HG03565 (cell line): ENCODE measurements around the gene ACTL8.
"Not testable (repeated sequence)": the region's sequence is repeated elsewhere in the genome, so short reads cannot be mapped to it uniquely, and the experiment has no call there.

Experiments used
- ATAC-seq: cut with Tn5 transposase; IDR thresholded peaks from one replicate; pipeline ENCODE4 v1.9.1; 2021; ENCODE audit warnings: mild to moderate bottlenecking, moderate library complexity; ENCODE audit not compliant: unreplicated experiment

Gene ACTL8

DNA sequence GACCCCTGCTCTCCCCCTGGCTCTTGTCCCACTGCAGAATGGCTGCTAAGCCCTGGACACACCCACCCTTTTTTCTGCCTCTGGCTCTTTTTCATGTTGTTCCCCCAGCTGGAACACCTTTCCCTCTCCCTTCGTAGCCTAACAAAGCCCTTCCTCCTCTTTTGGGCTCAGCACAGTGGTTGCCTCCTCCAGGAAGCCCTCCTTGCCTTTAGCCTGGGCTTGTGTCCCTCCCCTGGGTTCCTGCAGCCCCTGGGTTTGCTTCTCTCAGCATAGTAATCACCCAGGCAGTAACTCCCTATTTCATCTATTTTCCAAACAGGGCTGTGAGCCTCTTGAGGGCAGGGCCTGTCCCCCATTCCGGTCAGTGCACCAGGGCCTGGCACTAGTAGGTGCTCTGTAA lies 19.8 kb upstream of the ACTL8 start:
- no peak for ATAC-seq

DNA sequence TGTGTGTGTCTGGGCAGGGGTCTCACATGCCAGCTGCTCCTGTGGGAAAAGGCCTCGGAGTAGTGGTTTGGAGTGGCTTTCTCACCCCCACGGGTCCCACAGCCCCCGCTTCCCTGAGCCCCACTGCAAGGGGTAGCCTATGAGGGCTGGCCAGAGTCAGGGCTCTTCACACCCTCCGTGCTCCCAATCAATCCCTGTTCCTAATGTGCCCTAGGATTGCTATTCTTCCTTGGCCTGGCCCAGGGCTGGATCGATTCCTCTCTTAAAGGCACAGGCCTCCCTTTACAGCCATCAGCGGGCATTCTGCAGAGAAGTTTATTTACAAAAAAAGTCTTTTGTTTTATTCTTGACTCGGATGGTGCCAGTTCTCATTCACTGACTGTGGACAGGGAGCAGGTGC lies 19.3 kb upstream of the ACTL8 start:
- ATAC-seq, result no peak

DNA sequence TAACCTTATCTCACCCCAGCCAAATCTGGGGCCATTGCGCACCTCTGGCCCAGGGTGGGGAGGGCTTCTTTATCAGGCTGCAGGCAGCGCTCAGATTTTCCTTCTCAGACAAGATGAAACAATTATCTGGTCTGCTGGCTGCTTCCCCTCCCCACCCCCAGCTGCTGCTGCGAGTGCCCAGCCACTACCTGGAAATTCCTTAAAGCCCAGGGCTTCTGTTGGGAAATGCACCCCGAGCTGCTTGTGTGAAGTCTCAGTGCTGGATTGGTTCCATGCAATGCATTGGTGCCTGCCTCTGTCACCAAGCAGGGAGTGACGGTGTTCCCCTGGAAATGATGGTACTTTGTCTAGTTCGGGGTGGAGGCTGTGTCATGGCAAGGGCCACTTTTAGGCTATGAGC lies 18.5 kb upstream of the ACTL8 start:
- no peak for ATAC-seq

DNA sequence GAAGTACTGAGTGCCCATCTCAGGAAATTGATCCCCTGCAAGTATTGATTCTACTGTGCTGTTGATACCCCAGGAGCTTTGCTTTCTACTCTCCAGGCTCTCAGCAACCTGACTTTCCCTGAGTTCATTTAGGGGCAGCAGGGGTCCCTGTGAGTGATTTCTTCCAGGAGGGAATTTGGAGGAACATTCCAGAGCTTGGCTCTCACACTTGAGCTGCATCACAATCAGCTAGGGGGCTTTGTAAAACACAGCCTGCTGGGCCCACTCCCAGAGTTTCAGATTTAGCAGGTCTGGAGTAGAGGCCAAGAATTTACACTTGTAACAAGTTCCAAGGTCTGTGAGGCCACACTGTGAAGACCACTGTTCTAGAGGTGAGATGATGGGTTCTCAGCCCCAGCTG lies 16.1 kb upstream of the ACTL8 start:
- no peak for ATAC-seq

DNA sequence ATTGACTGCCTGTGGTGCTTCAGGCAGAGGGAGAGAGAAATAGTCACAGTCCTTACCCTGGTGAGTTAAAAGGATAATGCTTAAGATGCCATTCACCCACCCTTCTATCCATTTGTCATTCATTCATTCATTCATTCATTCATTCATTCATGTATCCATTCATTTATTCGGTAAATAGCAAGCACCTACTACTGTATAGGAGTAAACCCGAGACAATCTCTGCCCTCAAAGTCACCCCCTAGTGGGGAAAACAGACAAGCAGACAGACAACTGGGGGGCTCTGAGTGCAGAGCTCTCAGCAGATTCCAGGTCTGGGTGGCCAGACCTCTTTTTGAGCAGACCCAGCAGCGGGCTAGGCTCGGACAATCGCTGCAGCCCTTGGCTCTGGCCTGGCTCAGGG lies 14.1 kb upstream of the ACTL8 start:
- ATAC-seq, result no peak

DNA sequence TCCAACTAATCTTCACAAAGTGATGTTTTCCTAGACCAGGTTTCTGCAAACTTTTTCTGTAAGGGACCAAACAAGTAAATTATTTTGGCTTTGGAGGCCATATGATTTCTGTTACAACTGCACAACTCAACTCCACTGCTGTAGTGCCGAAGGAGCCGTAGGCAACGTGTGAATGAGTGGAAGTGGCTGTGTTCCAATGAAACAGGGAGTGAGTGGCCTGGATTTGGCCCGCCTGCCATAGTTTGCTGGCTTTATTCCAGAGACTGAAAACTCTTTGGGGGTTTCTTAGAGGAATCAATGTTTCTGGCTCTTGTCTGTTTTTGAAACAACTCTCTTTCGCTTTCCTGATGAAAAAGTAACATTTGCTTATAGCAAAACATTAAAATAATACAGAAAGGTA lies 12.6 kb upstream of the ACTL8 start:
- ATAC-seq, result no peak

DNA sequence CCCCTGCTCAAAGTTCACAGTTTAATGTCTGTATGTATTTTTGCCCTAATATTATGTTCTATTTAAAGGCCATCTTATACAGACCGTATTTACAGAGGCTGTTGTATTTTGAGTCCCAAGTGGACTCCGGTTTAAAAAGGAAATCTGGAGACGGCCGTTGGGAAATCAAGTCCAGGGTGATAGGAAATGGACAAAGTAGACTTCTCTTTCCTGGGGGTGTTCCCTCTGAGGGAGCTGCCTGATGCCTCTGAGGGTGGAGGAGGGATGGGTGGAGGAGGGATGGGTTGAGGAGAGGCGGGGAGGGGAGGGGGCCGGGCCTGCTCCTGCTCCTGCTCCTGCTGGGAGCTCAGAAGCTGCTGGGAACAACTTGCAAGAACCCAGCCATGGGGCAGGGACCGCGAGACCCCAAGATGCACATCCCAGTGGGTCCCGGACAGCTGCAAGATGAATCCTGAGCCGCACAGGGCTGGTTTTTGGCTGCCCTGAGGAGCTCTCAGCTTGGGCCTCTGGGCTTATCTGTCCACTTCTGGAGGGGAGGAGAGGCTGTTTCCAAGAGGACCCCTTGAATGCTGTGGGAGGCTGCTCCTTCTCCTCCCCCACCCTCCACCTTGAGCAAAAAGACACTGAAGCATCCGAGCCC lies 12.0 kb upstream of the ACTL8 start:
- ATAC-seq, result no peak

DNA sequence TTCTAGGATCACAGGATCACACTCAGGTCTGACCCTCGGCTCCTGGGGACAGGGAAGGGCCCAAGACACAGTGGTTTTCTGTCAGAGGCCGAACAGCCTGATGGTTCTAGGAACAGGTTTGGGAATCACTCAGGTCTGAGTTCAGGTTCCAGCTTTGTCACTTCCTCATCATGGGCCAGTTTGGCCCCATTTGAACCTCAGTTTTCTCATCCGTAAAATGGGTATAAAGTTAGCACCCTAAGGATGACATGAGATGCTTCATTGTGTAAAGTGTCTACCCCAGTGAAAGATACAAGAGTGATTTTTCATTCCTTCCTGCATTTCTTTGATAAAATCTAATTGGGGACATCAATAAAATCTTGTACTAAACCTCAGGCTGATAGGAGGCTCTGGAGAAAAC lies 11.2 kb upstream of the ACTL8 start:
- ATAC-seq, result no peak

DNA sequence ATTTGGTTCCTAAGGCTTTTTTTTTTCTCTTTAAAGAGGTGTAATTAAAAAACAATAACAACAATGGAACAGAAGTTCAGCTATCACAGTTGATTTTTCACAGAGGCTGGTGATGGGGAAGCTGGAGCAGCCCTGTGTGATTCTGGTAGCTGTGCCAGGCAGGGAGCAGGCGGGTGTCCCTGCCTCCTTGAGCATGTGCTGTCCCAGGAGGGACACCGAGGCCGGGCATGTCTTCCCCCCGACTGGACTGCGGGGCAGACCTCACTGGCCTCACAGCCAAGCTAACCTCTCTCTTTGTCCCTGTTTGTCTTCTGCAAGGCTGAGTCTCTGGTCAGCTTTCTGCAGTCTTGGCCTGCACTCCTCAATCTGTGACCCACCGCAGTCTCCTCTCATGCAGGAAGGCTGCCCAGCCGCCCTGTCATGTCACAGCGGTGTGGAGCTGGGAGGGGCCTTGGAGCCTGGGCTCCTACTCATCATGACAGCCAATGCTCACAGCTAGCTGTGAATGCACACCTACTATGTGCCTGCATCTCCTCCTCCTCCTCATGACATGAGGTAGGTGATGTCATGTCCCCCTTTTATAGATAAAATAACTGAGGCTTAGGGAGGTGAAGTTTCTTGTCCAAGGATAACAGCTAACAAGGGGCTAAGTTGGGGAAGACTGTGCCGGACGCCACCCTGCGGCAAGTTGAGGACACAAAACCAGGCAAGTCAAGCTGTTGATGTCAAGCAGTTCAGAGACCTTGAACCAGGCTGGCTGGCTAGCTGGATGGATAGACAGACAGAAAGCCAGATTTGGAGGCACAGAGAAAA lies 10.3 kb upstream of the ACTL8 start:
- ATAC-seq, result no peak

DNA sequence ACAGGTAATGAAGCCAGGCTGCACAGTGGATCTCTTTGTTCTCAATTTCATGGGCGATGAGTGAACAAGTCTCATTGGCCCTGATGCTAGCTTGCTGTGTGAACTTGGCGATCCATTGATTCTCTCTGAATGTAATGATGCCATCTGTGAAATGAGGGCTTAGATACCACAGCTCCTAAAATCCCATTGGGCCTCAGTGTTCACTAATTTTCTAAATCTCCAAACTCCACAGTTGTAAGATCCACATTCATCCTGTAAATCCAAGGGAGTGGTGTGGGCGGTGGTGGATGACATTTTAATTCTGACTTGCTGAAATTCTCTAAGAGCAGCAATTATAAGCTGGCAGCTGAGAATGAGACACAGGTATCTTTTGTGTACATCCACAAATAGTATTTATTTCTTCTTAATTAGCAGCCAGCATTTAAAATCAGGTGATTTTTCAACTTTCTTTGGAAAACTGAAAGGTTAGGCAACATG lies 9.6 kb upstream of the ACTL8 start:
- ATAC-seq, result no peak

DNA sequence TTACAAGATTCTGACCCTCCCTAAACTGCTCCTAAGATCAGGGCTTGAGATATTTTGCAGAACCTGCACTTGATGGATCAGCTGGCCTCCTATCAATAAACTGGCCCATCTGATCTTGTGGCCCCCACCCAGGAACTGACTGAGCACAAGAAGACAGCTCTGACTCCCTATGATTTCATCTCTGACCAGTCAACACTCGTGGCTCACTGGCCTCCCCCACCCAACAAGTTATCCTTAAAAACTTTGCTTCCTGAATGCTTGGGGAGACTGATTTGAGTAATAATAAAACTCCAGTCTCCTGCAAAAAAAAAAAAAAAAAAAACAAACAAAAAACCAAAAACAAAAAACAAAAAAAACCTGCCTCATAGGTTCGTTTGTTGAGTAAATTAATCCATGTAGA lies 8.9 kb upstream of the ACTL8 start:
- not testable (repeated sequence) for ATAC-seq

DNA sequence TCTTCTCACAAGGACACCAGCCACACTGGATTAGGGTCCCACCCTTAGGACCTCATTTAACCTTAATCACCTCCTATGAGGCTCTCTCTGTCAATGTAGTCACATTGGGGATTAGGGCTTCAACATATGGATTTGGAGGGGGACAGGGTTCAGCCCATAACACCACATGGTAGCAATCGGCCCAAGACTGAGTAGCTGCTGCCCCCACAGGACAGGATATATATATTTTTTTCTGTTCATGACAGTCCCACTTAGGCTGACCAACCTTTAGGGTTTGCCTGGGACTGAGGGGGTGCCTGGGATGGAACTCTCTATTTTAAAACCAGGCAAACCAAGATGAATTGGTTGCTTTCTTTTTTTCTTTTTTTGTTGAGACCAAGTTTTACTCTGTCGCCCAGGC lies 8.2 kb upstream of the ACTL8 start:
- no peak for ATAC-seq

DNA sequence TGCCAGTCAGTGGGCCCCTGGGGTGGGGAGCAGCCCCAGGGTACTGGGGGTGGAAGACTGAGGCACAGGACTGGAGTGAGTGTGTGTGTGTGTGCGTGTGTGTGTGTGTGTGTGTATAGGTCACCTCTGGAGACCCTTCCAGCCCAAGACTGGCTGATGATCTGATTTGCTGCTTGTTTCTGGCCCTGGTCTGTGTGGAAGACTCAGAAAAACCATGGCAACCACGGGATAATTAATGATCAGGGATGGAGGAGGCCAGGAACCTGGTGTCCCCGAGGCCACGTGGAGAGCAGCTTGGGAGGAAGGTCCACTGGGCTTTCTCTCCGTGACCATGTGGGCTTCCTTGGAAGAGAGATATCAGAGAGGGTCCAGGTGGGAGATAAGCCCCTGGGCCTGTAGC lies 4.8 kb upstream of the ACTL8 start:
- no peak for ATAC-seq

DNA sequence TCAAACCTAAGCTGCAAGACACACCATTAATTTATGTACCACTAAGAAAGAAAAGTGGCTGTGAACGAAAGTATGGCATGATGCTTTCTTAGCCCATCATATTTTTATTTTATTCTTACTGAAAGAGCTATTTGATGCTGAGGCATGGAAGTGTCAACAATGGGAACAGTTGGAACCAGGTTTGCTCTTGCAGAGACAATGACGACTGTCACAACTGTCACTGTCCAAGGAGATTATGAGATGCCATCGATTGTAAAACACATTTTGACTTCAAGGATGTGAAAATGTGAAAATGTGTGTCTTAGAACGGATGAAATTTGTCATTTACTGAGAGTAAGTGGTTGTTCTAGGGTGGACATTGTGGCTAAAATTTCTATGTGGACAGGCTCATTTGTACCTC lies 2.8 kb upstream of the ACTL8 start:
- ATAC-seq, result no peak

DNA sequence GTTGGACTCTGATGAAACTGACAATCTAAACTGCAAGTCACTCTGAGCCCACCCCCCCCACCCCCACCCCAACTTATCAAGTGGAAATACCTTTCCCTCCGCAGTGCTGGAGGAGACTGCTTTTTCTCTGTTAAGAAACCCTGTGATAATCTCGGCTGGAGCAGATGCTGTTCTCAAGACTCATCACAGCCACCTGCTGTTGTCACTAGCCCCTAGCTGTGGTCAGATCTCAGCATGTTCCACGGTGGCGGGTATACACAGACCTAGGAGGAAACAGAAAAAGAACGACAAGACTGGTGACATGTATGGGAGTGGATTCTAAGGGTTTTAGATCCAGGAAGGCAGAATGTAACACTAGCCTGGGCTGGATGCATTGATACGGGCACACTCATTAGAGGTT lies 2.3 kb downstream of the ACTL8 start:
- no peak for ATAC-seq

DNA sequence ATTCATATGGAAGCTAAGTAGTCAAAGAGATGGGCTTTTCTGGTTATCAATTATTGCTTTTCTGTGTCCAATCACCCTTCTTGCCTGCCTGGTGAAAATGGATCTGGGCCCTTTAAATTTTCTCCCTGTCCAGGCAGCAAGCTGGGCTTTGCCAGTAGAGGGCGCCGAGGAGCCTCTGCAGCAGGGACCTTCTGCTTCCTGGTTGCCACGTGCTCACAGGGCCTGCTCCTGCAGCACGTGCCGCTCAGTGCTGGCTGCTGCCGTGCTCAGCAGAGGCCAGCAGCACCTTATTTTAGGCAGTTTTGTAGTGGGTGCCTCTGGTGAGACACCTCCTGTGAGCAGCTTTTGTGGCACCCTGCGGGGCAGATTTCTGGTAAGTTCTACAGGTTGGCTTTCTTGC lies 4.0 kb downstream of the ACTL8 start:
- ATAC-seq, result no peak

DNA sequence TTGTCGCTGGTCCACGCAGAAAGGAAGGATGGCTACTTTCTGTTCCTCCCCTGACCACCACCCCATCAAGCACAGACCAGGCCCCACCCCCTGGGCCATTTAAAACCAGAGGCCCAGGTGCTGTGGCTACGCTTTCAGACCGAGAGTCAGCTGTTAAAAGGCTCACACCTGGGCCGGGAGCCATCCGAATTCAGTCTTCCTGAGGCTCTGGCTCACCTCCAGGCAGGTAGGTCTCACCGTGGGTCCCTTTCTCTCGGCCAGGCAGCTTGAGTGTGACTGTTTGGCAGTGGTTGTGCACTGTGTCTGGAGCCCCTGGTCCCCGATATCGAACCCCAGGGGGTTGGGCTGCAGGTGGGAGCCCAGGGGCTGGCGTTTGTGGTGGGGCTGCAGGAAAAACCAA lies 7.2 kb downstream of the ACTL8 start:
- no peak for ATAC-seq

DNA sequence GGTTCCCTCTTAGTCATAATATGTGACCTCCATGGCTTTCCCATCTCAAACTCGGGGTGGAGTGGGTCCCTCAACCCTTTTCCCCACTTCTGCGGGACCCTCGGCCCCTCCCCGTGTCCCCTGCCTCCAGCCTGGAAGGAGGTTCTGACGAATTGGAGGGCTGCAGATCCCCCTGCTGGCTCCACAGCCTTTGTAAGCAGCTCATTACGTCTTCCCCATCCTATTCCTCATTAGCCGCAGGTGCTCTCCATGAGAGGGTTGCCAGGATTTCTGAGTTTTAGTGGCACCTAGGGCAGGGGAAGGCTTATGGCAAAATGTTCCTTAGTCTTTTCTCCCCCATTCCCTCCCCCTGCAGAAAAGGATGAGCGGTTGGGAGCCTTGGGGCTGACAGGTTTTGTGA lies 8.3 kb downstream of the ACTL8 start:
- ATAC-seq, result no peak

DNA sequence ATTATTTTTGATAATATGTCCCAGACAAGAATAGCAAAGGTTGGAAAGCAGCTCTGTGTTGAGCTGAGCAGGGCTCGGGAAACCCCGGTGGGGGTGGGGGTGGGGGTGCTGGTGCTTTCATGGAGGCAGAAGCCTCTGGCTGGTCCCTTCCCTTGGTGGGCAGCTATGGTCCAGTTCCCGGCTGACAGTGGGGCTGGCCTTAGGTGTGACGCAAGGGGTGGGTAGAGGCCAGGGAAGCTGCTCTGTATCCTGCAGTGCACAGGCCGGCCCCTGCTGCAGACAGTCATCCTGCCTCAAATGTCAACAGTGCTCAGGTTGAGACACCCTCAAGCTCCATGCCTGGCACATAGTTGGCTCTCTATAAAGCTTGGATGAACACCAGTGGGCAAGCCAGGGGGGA lies 8.9 kb downstream of the ACTL8 start:
- ATAC-seq, result no peak

DNA sequence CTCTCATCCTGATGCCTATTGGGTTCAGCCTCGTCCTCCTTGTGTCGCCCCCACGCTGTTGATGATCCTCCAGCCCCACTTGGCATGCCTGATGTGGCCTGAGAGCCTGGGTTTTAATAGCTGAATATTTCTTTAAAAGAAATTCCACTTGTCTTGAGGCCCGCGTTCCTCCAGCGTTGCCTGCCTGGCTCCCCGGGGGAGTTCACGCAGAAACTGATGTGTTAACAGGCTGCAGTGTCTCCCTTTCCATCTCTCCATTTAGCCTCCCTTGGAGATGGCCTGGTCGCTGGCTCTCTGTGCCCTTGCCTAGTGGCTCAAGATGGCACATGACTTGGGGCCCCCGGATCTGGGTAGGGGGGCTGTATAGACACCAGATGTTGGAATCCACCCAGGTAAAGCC lies 9.5 kb downstream of the ACTL8 start:
- ATAC-seq, result no peak

DNA sequence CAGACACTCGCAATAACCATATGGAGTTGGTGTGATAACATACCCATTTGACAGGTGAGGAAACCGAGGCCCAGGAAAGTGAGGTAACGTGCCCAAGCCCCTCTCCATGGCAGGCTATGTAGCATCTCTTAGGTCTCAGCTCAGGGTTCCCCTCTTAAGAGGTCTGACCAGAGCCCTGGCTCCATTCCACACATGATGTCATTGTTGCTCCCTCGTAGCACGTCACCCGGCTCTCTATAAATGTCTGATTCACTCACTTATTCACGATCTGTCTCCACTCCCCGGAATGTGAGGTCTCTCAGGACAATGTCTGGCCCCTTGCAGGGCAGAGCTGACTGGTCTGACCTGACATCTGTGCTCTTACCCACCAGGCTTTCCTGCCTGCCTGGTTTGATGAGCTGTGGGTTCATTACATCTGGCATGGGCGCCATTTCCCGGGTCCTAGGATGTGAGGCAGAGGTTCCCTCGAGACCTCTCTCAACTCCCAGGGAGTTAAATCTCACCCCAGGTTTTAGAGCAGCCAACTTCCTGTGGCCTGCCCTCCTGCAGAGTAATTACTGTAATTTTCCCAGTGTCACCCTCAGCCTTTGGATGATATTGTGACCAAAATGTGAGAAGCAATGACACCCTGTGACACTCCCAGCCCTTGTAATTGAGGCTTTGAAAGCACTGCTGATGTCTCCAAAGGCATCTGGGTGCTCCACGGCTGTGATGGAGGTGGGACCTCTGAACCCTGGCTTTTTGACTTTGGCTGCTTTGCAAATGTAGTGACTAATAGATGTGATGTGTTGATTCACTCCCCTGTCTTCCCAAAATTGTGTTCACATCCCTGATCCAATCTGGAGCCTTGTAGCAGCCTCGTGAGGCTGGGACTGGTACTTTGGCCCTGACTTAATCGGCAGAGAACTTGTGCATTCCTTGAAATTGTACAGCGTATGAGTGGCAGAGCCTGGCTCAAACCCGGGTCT lies 10.6 kb downstream of the ACTL8 start:
- no peak for ATAC-seq
